ENCODE measurements around the gene IRF9. TPM values are rescaled to one million over a fixed set of nuclear protein-coding genes. Genes with fewer than 3 reads are reported as not detected.

IRF9 gene
- total and polyA plus RNA-seq, 2 experiments from 2014 or later: 8.2 to 8.4 TPM

- no peak for TF ChIP-seq ZNF462 (CRISPR knock-in tag; IDR thresholded peaks at IDR 0.05)
- TF ChIP-seq STAT1 (IDR thresholded peaks at IDR 0.05; ENCODE audit: unreplicated experiment): no peak
- TF ChIP-seq NANOG (IDR thresholded peaks at IDR 0.05; ENCODE audit: borderline replicate concordance): no peak
Observed at GRCh38 chr14:24143511-24143910, 17.6 kb upstream of the IRF9 start (continued).

- Mint-ChIP-seq H3K27ac (no peak overlapping the region), H3K27me3 (ENCODE audit: insufficient read depth, low read depth, poor library complexity) (peaks cover 23% of the 10 kb centered on the region), H3K4me3 (no peak overlapping the region; the same call in 2 of the 3 replicates), H3K36me3 (ENCODE audit: low read depth) (peaks cover 49% of the 10 kb centered on the region), H3K4me1 (peaks cover 30% of the 10 kb centered on the region), H3K9me3 (no peaks in the 10 kb centered on the region)
- Histone ChIP-seq H3K4me3 (no peak overlapping the region), H2AFZ (no peak overlapping the region), H3K27ac (ENCODE audit: low read depth) (no peak overlapping the region), H3K4me1 (ENCODE audit: insufficient read depth) (peaks cover 23% of the 10 kb centered on the region), H3K4me2 (no peak overlapping the region), H3K27me3 (ENCODE audit: insufficient read depth) (no peaks in the 10 kb centered on the region), H3K79me2 (replicated peaks; ENCODE audit: insufficient read depth) (peaks cover 50% of the 10 kb centered on the region), H3F3A (replicated peaks; ENCODE audit: low read depth) (peaks cover 14% of the 10 kb centered on the region), H4K20me1 (replicated peaks; ENCODE audit: insufficient read depth) (peaks cover 12% of the 10 kb centered on the region), H3K9me2 (ENCODE audit: insufficient read depth) (no peaks in the 10 kb centered on the region), H3K36me3 (ENCODE audit: insufficient read depth) (peaks cover 15% of the 10 kb centered on the region)
- ATAC-seq (no peak), DNase-seq (ENCODE audit: low spot score) (no peak)
- TF ChIP-seq JUNB (IDR thresholded peaks at IDR 0.05; ENCODE audit: unreplicated experiment) (no peak), POLR2AphosphoS5 (IDR thresholded peaks at IDR 0.05; ENCODE audit: low read depth) (no peak), NANOG (IDR thresholded peaks at IDR 0.05; ENCODE audit: borderline replicate concordance) (no peak), CTCF (conservative IDR thresholded peaks at IDR 0.05; ENCODE audit: low read depth in 2 of 2) (no peak), CREB1 (CRISPR knock-in tag; IDR thresholded peaks at IDR 0.05; ENCODE audit: low read depth) (no peak), ZNF331 (CRISPR knock-in tag; IDR thresholded peaks at IDR 0.05; ENCODE audit: low read depth) (no peak), EZH2 (IDR thresholded peaks at IDR 0.05; ENCODE audit: low read depth, unreplicated experiment) (no peak), REST (IDR thresholded peaks at IDR 0.05; ENCODE audit: unreplicated experiment) (no peak), ZNF114 (CRISPR knock-in tag; IDR thresholded peaks at IDR 0.05) (no peak)
Observed at GRCh38 chr14:24144451-24144850, 16.6 kb upstream of the IRF9 start.

All from GM23338 (cell line).